Lung (tissue), 12 donors: Measurements from ENCODE around the gene MERTK. TPM values are rescaled to one million over a fixed set of nuclear protein-coding genes. Genes with fewer than 3 reads are reported as not detected.
"Not testable (repeated sequence)": the region's sequence is repeated elsewhere in the genome, so short reads cannot be mapped to it uniquely, and the experiment has no call there.

Source experiments
- ATAC-seq: fragments of 200-7000 bp; cut with Tn5 transposase; one replicate; pipeline ENCODE4 v1.9.1; 2020; ENCODE audit warnings: moderate number of reproducible peaks; ENCODE audit not compliant: insufficient read depth, low FRiP score
- DNase-seq, 3 donors: peaks; one replicate each; pipeline ENCODE4 v3.0.0-alpha.2; 2013 to 2017
- H3K27ac ChIP-seq, 2 donors: one replicate each; pipeline ENCODE4 v1.5.1; 2013; ENCODE audit warnings: mild to moderate bottlenecking in 2 of 2, moderate library complexity in 2 of 2, control low read depth in 1 of 2, inconsistent platforms in 1 of 2, low read depth in 1 of 2, low read length in 1 of 2
- H3K27me3 ChIP-seq, 3 donors: one replicate each; pipeline ENCODE4 v1.5.1; 2013; ENCODE audit warnings: low read length in 2 of 3; ENCODE audit not compliant: control insufficient read depth in 3 of 3, insufficient read depth in 3 of 3
- H3K36me3 ChIP-seq, 4 donors: one replicate each; pipeline ENCODE4 v1.5.1; 2013; ENCODE audit warnings: low read length in 4 of 4, mild to moderate bottlenecking in 1 of 4, moderate library complexity in 1 of 4; ENCODE audit not compliant: control insufficient read depth in 4 of 4, insufficient read depth in 4 of 4
- H3K4me1 ChIP-seq, 5 donors: one replicate each; pipeline ENCODE4 v1.5.1; 2013; ENCODE audit warnings: low read length in 5 of 5, mild to moderate bottlenecking in 2 of 5, moderate library complexity in 1 of 5; ENCODE audit not compliant: control insufficient read depth in 5 of 5, insufficient read depth in 5 of 5
- H3K4me3 ChIP-seq: one replicate; pipeline ENCODE4 v1.5.1; 2013; ENCODE audit warnings: mild to moderate bottlenecking, control low read depth, moderate library complexity
- H3K9ac ChIP-seq, 2 donors: one replicate each; pipeline ENCODE4 v1.5.1; 2013; ENCODE audit warnings: low read length in 2 of 2, control low read depth in 1 of 2; ENCODE audit not compliant: insufficient read depth in 1 of 2
- H3K9me3 ChIP-seq, 4 donors: one replicate each; pipeline ENCODE4 v1.5.1; 2013; ENCODE audit warnings: low read length in 3 of 4, mild to moderate bottlenecking in 1 of 4, moderate library complexity in 1 of 4; ENCODE audit not compliant: control insufficient read depth in 4 of 4, insufficient read depth in 3 of 4
- WGBS, 2 donors: extraction: QIAGEN DNeasy Blood & Tissue Kit; methylation state at CpG; one replicate each; pipeline ENCODE4 v1.1.7; 2013; 5-methylcytosine and 5-hydroxymethylcytosine counted together
- polyA plus RNA-seq, 2 donors: library from polyadenylated mRNA; stranded (reverse); fragments of 200-250 nt; gene quantifications; one replicate each; pipeline ENCODE4 v1.2.1, GENCODE V29; 2013
- total RNA-seq, 2 donors: library from RNA; depleted of rRNA in 1 of 2; stranded (reverse); fragments of >200 nt in 1 of 2; gene quantifications; one replicate each; pipeline ENCODE4 v1.2.1, GENCODE V29; 2014 to 2021
- TF ChIP-seq, protein P1 (sequence below): IDR thresholded peaks from 2 replicates; pipeline ENCODE4 v1.5.1; 2012; ENCODE audit warnings: mild to moderate bottlenecking; ENCODE audit errors: control extremely low read depth, extremely low read depth
- donor health status: control.
- donor health status: control.
- donor health status: Bipolar disorder and iron deficiency.
- donor health status: healthy.
- donor health status: DM: yes; HTN: yes; CAD: no.

MERTK gene
- total and polyA plus RNA-seq, 4 donors, result 5.5 to 33.1 (median 22.4) TPM

DNA sequence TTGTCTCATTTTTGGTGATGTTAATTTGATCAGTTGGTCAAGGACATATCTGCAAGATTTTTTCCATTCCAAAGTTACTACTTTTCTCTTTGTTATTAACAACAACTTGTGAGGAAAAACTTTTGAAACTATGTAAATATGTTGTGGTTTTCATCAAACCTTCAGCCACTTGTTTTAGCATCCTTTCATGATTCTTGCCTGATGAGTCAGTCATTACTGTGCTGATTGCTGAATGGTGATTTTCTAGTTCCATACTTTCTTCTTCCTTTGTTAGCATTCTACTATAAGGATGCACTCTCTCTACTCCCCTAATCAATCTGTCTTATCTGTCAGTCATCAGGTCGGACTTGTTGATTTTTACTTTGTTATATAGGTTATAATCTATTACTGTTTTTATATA, 167.6 kb downstream of the MERTK start:
- Histone ChIP-seq H3K9me3 (no peaks in the 10 kb centered on the region), H3K9ac (no peak overlapping the region), H3K4me3 (no peak overlapping the region), H3K27ac (no peak overlapping the region), H3K4me1 (no peaks in the 10 kb centered on the region), H3K36me3 (peaks cover 5 to 40% (median 18%) of the 10 kb centered on the region in 4 donors), H3K27me3 (no peaks in the 10 kb centered on the region)
- TF ChIP-seq, protein P1, sequence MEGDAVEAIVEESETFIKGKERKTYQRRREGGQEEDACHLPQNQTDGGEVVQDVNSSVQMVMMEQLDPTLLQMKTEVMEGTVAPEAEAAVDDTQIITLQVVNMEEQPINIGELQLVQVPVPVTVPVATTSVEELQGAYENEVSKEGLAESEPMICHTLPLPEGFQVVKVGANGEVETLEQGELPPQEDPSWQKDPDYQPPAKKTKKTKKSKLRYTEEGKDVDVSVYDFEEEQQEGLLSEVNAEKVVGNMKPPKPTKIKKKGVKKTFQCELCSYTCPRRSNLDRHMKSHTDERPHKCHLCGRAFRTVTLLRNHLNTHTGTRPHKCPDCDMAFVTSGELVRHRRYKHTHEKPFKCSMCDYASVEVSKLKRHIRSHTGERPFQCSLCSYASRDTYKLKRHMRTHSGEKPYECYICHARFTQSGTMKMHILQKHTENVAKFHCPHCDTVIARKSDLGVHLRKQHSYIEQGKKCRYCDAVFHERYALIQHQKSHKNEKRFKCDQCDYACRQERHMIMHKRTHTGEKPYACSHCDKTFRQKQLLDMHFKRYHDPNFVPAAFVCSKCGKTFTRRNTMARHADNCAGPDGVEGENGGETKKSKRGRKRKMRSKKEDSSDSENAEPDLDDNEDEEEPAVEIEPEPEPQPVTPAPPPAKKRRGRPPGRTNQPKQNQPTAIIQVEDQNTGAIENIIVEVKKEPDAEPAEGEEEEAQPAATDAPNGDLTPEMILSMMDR, result no peak
- no peak for DNase-seq
- no peak for ATAC-seq
- 76 to 84% methylated on average over 1 of the region's 1 CpG for WGBS, 2 donors

DNA sequence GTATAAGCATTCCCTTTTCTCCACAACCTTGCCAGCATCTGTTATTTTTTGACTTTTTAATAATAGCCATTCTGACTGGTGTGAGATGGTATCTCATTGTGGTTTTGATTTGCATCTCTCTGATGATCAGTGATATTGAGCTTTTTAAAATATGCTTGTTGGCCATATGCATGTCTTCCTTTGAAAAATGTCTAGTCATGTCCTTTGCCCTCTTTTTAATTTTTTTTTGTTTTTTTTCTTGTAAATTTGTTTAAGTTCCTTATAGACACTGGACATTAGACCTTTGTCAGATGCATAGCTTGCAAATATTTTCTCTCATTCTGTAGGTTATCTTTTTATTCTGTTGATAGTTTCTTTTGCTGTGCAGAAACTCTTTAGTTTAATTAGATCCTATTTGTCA, 171.4 kb downstream of the MERTK start:
- ATAC-seq, H3K4me1 ChIP-seq, H3K27ac ChIP-seq, H3K9me3 ChIP-seq, DNase-seq, H3K9ac ChIP-seq, H3K4me3 ChIP-seq, H3K27me3 ChIP-seq: not testable (repeated sequence)
- peaks cover 2 to 19% (median 10%) of the 10 kb centered on the region in 4 donors for H3K36me3 ChIP-seq

DNA sequence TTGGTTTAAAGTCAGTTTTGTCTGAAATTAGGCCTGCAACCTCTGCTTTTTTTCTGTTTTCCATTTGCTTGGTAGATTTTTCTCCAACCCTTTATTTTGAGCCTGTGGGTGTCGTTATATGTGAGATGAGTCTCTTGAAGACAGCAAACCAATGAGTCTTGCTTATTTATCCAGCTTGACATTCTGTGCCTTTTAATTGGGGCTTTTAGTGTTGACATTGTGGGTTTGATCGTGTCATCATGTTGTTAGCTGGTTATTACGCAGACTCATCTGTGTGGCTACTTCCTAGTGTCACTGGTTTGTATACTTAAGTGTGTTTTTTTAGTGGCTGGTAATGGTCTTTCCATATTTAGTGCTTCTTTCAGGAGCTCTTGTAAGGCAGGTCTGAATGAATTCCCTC, 175.5 kb downstream of the MERTK start:
- H3K4me1 ChIP-seq, result peaks cover 0 to 2% (median 0%) of the 10 kb centered on the region in 5 donors
- peaks cover 4 to 17% (median 12%) of the 10 kb centered on the region in 4 donors for H3K36me3 ChIP-seq
- H3K27ac ChIP-seq, result no peak overlapping the region
- H3K9ac ChIP-seq, result no peak overlapping the region
- TF ChIP-seq, protein P1, result no peak
- WGBS, 2 donors, result 91 to 92% methylated on average over 3 of the region's 3 CpGs
- ATAC-seq (no peak), DNase-seq (no peak)
- no peaks in the 10 kb centered on the region for H3K9me3 ChIP-seq
- no peak overlapping the region for H3K4me3 ChIP-seq
- H3K27me3 ChIP-seq, result no peaks in the 10 kb centered on the region

DNA sequence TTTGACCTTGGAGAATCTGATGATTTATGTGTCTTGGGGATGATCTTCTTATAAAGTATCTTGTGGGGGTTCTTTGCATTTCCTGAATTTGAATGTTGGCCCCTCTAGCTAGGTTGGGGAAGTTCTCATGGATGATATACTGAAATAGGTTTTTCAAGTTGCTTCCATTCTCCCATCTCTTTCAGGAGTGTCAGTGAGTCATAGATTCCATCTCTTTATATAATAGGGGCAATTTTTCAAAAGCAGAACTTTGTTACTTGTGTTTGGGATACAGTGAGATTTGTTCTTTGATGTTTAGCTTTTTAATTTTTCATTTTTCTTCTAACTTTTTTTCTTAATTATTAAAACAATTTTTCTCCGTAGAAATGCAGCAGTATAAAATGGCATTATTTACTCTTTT, 176.1 kb downstream of the MERTK start:
- Histone ChIP-seq H3K27me3 (no peaks in the 10 kb centered on the region), H3K27ac (no peak overlapping the region), H3K4me1 (peaks cover 0 to 2% (median 0%) of the 10 kb centered on the region in 5 donors), H3K36me3 (peaks cover 2 to 19% (median 12%) of the 10 kb centered on the region in 4 donors), H3K9ac (no peak overlapping the region), H3K4me3 (no peak overlapping the region), H3K9me3 (no peaks in the 10 kb centered on the region)
- DNase-seq (no peak), ATAC-seq (no peak)
- 95 to 97% methylated on average over 1 of the region's 1 CpG for WGBS, 2 donors
- TF ChIP-seq, protein P1, result no peak
